Neural progenitor cell (in vitro differentiated cells): ENCODE measurements around the gene FAHD1. TPM values are rescaled to one million over a fixed set of nuclear protein-coding genes. Genes with fewer than 3 reads are reported as not detected.
"Not testable (repeated sequence)": the region's sequence is repeated elsewhere in the genome, so short reads cannot be mapped to it uniquely, and the experiment has no call there.

Source experiments
- DNase-seq: peaks from one replicate; pipeline ENCODE4 v3.0.0-alpha.2; 2016; ENCODE audit warnings: low spot score
- H2AFZ ChIP-seq: fragments of 200-600 bp; sonication (generic); replicated peaks from 2 replicates; pipeline ENCODE4 v1.6.1; 2016; ENCODE audit warnings: antibody characterized with exemption
- H3F3A ChIP-seq: fragments of 200-600 bp; sonication (generic); 2 replicates; pipeline ENCODE4 v1.6.1; 2016; ENCODE audit warnings: antibody characterized with exemption, low read depth
- H3K27ac ChIP-seq: fragments of 200-600 bp; sonication (generic); 2 replicates; pipeline ENCODE4 v1.5.1; 2016; ENCODE audit warnings: mild to moderate bottlenecking
- H3K27me3 ChIP-seq: fragments of 200-600 bp; sonication (generic); 2 replicates; pipeline ENCODE4 v1.6.1; 2016; ENCODE audit warnings: mild to moderate bottlenecking, moderate library complexity
- H3K36me3 ChIP-seq: fragments of 200-600 bp; sonication (generic); 2 replicates; pipeline ENCODE4 v1.5.1; 2016
- H3K4me1 ChIP-seq: fragments of 200-600 bp; sonication (generic); 2 replicates; pipeline ENCODE4 v1.6.1; 2016; ENCODE audit warnings: mixed run types
- H3K4me2 ChIP-seq: fragments of 200-600 bp; sonication (generic); 2 replicates; pipeline ENCODE4 v1.6.1; 2016
- H3K4me3 ChIP-seq: fragments of 200-600 bp; sonication (generic); 2 replicates; pipeline ENCODE4 v1.5.1; 2016
- H3K79me2 ChIP-seq: fragments of 200-600 bp; sonication (generic); 2 replicates; pipeline ENCODE4 v1.6.1; 2016; ENCODE audit warnings: low read depth
- H3K9ac ChIP-seq: fragments of 200-600 bp; sonication (generic); 2 replicates; pipeline ENCODE4 v1.6.1; 2016
- H3K9me3 ChIP-seq: fragments of 200-600 bp; sonication (generic); 2 replicates; pipeline ENCODE4 v1.5.1; 2016; ENCODE audit warnings: low read depth
- H4K20me1 ChIP-seq: fragments of 200-600 bp; sonication (generic); 2 replicates; pipeline ENCODE4 v1.6.1; 2016; ENCODE audit warnings: low read depth
- H3K27ac Mint-ChIP-seq: 3 replicates; pipeline ENCODE4 v1.8.0; 2021; ENCODE audit warnings: mixed read lengths
- H3K27me3 Mint-ChIP-seq: 2 replicates; pipeline ENCODE4 v1.8.0; 2022; ENCODE audit warnings: low read depth, mild to moderate bottlenecking, inconsistent platforms, moderate library complexity, mixed read lengths; ENCODE audit not compliant: insufficient read depth
- H3K36me3 Mint-ChIP-seq: 3 replicates; pipeline ENCODE4 v1.8.0; 2021; ENCODE audit warnings: mixed read lengths
- H3K4me1 Mint-ChIP-seq: 3 replicates; pipeline ENCODE4 v1.8.0; 2021; ENCODE audit warnings: mixed read lengths
- H3K4me3 Mint-ChIP-seq: 3 replicates; pipeline ENCODE4 v1.8.0; 2021; ENCODE audit warnings: mild to moderate bottlenecking, moderate library complexity, mixed read lengths
- H3K9me3 Mint-ChIP-seq: 3 replicates; pipeline ENCODE4 v1.8.0; 2020; ENCODE audit warnings: mixed read lengths
- CTCF ChIP-seq: fragments of 200-600 bp; sonication (generic); IDR thresholded peaks from 2 replicates; pipeline ENCODE4 v1.5.1; 2017; ENCODE audit warnings: antibody characterized with exemption, mild to moderate bottlenecking
- EZH2 ChIP-seq: fragments of 200-600 bp; sonication (generic); IDR thresholded peaks from 2 replicates; pipeline ENCODE4 v1.6.1; 2017; ENCODE audit warnings: antibody characterized with exemption, mild to moderate bottlenecking, moderate library complexity
- EZH2phosphoT487 ChIP-seq: fragments of 200-600 bp; sonication (generic); IDR thresholded peaks from 2 replicates; pipeline ENCODE4 v1.6.1; 2017; ENCODE audit warnings: antibody characterized with exemption
- total RNA-seq: library from RNA; depleted of rRNA; stranded (reverse); fragments of >200 nt; gene quantifications from 2 replicates; pipeline ENCODE4 v1.2.3, GENCODE V29; 2015; ENCODE audit warnings: low replicate concordance

Gene FAHD1
- total RNA-seq, 1 donor from 2014 or later: 21.6 TPM

- no peak overlapping the region for H2AFZ ChIP-seq
- H3K9me3 Mint-ChIP-seq: peaks cover 9% of the 10 kb centered on the region
Measured at GRCh38 chr16:1794908-1795666, 31.9 kb upstream of the FAHD1 start.

GRCh38 chr16:1799263-1799662 is 27.7 kb upstream of the FAHD1 start:
- not testable (repeated sequence) for H3K9me3 Mint-ChIP-seq, H3K9me3 ChIP-seq, H4K20me1 ChIP-seq, H3K27me3 Mint-ChIP-seq, H3K4me1 ChIP-seq, H3K79me2 ChIP-seq, H3K9ac ChIP-seq, H3K27me3 ChIP-seq, H3K4me3 ChIP-seq, H3K4me3 Mint-ChIP-seq, DNase-seq, H3K36me3 ChIP-seq, H2AFZ ChIP-seq, H3K36me3 Mint-ChIP-seq, H3K4me2 ChIP-seq, H3F3A ChIP-seq, H3K4me1 Mint-ChIP-seq, H3K27ac ChIP-seq, H3K27ac Mint-ChIP-seq

More at GRCh38 chr16:1794908-1795666, 31.9 kb upstream of the FAHD1 start:
- Histone ChIP-seq H3K36me3 (no peaks in the 10 kb centered on the region), H3K79me2 (no peaks in the 10 kb centered on the region), H3K4me3 (no peak overlapping the region), H3K9ac (no peak overlapping the region), H3K9me3 (no peaks in the 10 kb centered on the region), H3K27me3 (no peaks in the 10 kb centered on the region), H3K4me2 (no peak overlapping the region), H3F3A (no peaks in the 10 kb centered on the region), H3K27ac (no peak overlapping the region), H3K4me1 (no peaks in the 10 kb centered on the region), H4K20me1 (no peaks in the 10 kb centered on the region)
- no peak for TF ChIP-seq EZH2phosphoT487
- TF ChIP-seq EZH2: no peak
- TF ChIP-seq CTCF: no peak
- Mint-ChIP-seq H3K27me3 (no peaks in the 10 kb centered on the region), H3K4me3 (no peak overlapping the region), H3K4me1 (no peaks in the 10 kb centered on the region), H3K36me3 (peaks cover 6% of the 10 kb centered on the region), H3K27ac (no peak overlapping the region)
- no peak for DNase-seq

- peaks cover 9% of the 10 kb centered on the region for H3K9me3 Mint-ChIP-seq
- H3K36me3 ChIP-seq: no peaks in the 10 kb centered on the region
- H2AFZ ChIP-seq: no peak overlapping the region
- H3K36me3 Mint-ChIP-seq: peaks cover 9% of the 10 kb centered on the region
- H3K27ac Mint-ChIP-seq: no peak overlapping the region
- no peaks in the 10 kb centered on the region for H3K27me3 ChIP-seq
- no peaks in the 10 kb centered on the region for H3F3A ChIP-seq
- H4K20me1 ChIP-seq: no peaks in the 10 kb centered on the region
- H3K27ac ChIP-seq: no peak overlapping the region
- H3K4me3 ChIP-seq: no peak overlapping the region
- H3K4me1 Mint-ChIP-seq: no peaks in the 10 kb centered on the region
- no peaks in the 10 kb centered on the region for H3K79me2 ChIP-seq
- no peak overlapping the region for H3K4me3 Mint-ChIP-seq
- H3K9ac ChIP-seq: no peak overlapping the region
- no peak for DNase-seq
- no peaks in the 10 kb centered on the region for H3K4me1 ChIP-seq
- no peak for TF ChIP-seq EZH2phosphoT487
- no peak for TF ChIP-seq EZH2
- TF ChIP-seq CTCF: no peak
- H3K9me3 ChIP-seq: no peaks in the 10 kb centered on the region
- no peak overlapping the region for H3K4me2 ChIP-seq
- H3K27me3 Mint-ChIP-seq: peaks cover 3% of the 10 kb centered on the region
Measured at GRCh38 chr16:1800701-1801100, 26.3 kb upstream of the FAHD1 start.

GRCh38 chr16:1807626-1808025 is 19.4 kb upstream of the FAHD1 start:
- no peaks in the 10 kb centered on the region for H3K9me3 Mint-ChIP-seq
- no peak for TF ChIP-seq EZH2phosphoT487
- no peak for TF ChIP-seq CTCF
- TF ChIP-seq EZH2: no peak
- Histone ChIP-seq H3K27me3 (no peaks in the 10 kb centered on the region), H3K4me1 (no peaks in the 10 kb centered on the region), H2AFZ (no peak overlapping the region), H3K27ac (no peak overlapping the region), H3K4me3 (no peak overlapping the region), H3K4me2 (no peak overlapping the region), H4K20me1 (no peaks in the 10 kb centered on the region), H3K79me2 (no peaks in the 10 kb centered on the region), H3F3A (no peaks in the 10 kb centered on the region), H3K9ac (no peak overlapping the region), H3K9me3 (no peaks in the 10 kb centered on the region), H3K36me3 (no peaks in the 10 kb centered on the region)
- peaks cover 9% of the 10 kb centered on the region for H3K36me3 Mint-ChIP-seq
- no peak for DNase-seq
- no peak overlapping the region for H3K27ac Mint-ChIP-seq
- H3K4me3 Mint-ChIP-seq: no peak overlapping the region
- H3K4me1 Mint-ChIP-seq: no peaks in the 10 kb centered on the region
- no peaks in the 10 kb centered on the region for H3K27me3 Mint-ChIP-seq
